K562 (cell line): Measurements from ENCODE around the gene TRMT1. TPM values are rescaled to one million over a fixed set of nuclear protein-coding genes. Genes with fewer than 3 reads are reported as not detected.

Experiments used
- ADNP ChIP-seq: fragments of 200-800 bp; sonication (Bioruptor generic); IDR thresholded peaks from 2 replicates; pipeline ENCODE4 v1.6.1; 2016; ENCODE audit warnings: missing genetic modification characterization, missing compliant biosample characterization
- CCNT2 ChIP-seq: IDR thresholded peaks from 2 replicates; pipeline ENCODE4 v1.6.1; 2011; ENCODE audit warnings: borderline replicate concordance, low read depth, mild to moderate bottlenecking, moderate library complexity, mixed read lengths, low read length; ENCODE audit not compliant: insufficient read length; ENCODE audit errors: extremely low read depth
- EGR1 ChIP-seq: fragments of 450-650 bp; conservative IDR thresholded peaks from 2 replicates; pipeline ENCODE4 v1.6.1; 2017; ENCODE audit warnings: mild to moderate bottlenecking
- ETS2 ChIP-seq: IDR thresholded peaks from 2 replicates; pipeline ENCODE4 v1.6.1; 2016; ENCODE audit warnings: borderline replicate concordance, missing genetic modification characterization, mild to moderate bottlenecking, moderate library complexity, missing compliant biosample characterization; ENCODE audit not compliant: poor library complexity, severe bottlenecking
- GABPB1 ChIP-seq: sonication (generic); formaldehyde crosslinking; IDR thresholded peaks from 2 replicates; pipeline ENCODE4 v1.8.0; 2022; ENCODE audit warnings: mild to moderate bottlenecking, missing genetic modification reagents
- JUNB ChIP-seq: fragments of 450-650 bp; formaldehyde crosslinking; conservative IDR thresholded peaks from 2 replicates; pipeline ENCODE4 v1.4.0; 2020; ENCODE audit warnings: mild to moderate bottlenecking
- KAT7 ChIP-seq: sonication (generic); formaldehyde crosslinking; IDR thresholded peaks from 2 replicates; pipeline ENCODE4 v1.8.0; 2022; ENCODE audit warnings: missing genetic modification reagents, mild to moderate bottlenecking, borderline replicate concordance
- MYNN ChIP-seq, 2 experiments: sonication (generic); formaldehyde crosslinking in 1 of 2; IDR thresholded peaks; 2 replicates each; pipeline versions ENCODE4 v1.5.0 to v1.6.1; 2016 to 2020; ENCODE audit warnings: antibody characterized with exemption in 1 of 2, missing genetic modification reagents in 1 of 2
- NCOR1 ChIP-seq: fragments of 450-650 bp; IDR thresholded peaks from 2 replicates; pipeline ENCODE4 v1.6.1; 2016; ENCODE audit warnings: mild to moderate bottlenecking, moderate library complexity
- PYGO2 ChIP-seq: fragments of 450-650 bp; IDR thresholded peaks from 2 replicates; pipeline ENCODE4 v1.6.1; 2016; ENCODE audit warnings: mild to moderate bottlenecking, missing genetic modification characterization, moderate library complexity, missing compliant biosample characterization
- ZBTB7A ChIP-seq: IDR thresholded peaks from 2 replicates; pipeline ENCODE4 v1.6.1; 2011; ENCODE audit warnings: low read depth, mild to moderate bottlenecking, low read length, moderate library complexity, borderline replicate concordance; ENCODE audit not compliant: control insufficient read depth
- ZNF212 ChIP-seq: fragments of 450-650 bp; formaldehyde crosslinking; IDR thresholded peaks from 2 replicates; pipeline ENCODE4 v1.4.0; 2020; ENCODE audit warnings: mild to moderate bottlenecking
- ZNF384 ChIP-seq: IDR thresholded peaks from 2 replicates; pipeline ENCODE4 v1.6.1; 2012; ENCODE audit warnings: low read depth, low read length, improper control_type of control experiment
- polyA plus RNA-seq, 8 experiments: library from polyadenylated mRNA; depleted of rRNA in 4 of 8; stranded (reverse) in 5 of 8; unstranded in 3 of 8; fragments of >200 nt; fragmentation: Nextera tagmentation in 2 of 8; fragmentation: Illumina TruSeq in 1 of 8; extraction: Ambion mirVana in 2 of 8; extraction: Trizol in 1 of 8; gene quantifications; 2 replicates each; pipeline versions ENCODE4 v1.2.1 to v1.2.3, GENCODE V29; 2011 to 2014; ENCODE audit warnings: inconsistent platforms in 1 of 8, missing spikeins in 1 of 8
- total RNA-seq, 7 experiments: library from RNA; depleted of rRNA in 6 of 7; stranded (reverse); fragments of >200 nt in 6 of 7; fragmentation: Illumina TruSeq in 2 of 7; extraction: Trizol in 2 of 7; gene quantifications; 2 replicates each; pipeline versions ENCODE4 v1.2.1 to v1.2.3, GENCODE V29; 2011 to 2021; ENCODE audit warnings: low replicate concordance in 1 of 7
- TF ChIP-seq, protein P1 (sequence below): fragments of 200-800 bp; sonication (Bioruptor generic); IDR thresholded peaks from 2 replicates; pipeline ENCODE4 v1.6.1; 2017; ENCODE audit warnings: missing genetic modification characterization, missing compliant biosample characterization
- TF ChIP-seq, protein P2 (sequence below): fragments of 450-650 bp; IDR thresholded peaks from 2 replicates; pipeline ENCODE4 v1.6.1; 2018; ENCODE audit not compliant: partially characterized antibody
- TF ChIP-seq, protein P3 (sequence below): fragments of 250-450 bp; sonication (Bioruptor Pico); IDR thresholded peaks from 2 replicates; pipeline ENCODE4 v1.9.0; 2021; ENCODE audit warnings: mild to moderate bottlenecking, inconsistent platforms
- TF ChIP-seq, protein P4 (sequence below): fragments of 250-450 bp; sonication (Bioruptor Pico); IDR thresholded peaks from 2 replicates; pipeline ENCODE4 v1.4.0; 2020

The TRMT1 gene
- total and polyA plus RNA-seq, 9 of the 15 experiments (the other 6 are each of a cell fraction or from before 2014, with no cell fraction given) = 5.8 to 158 (median 54.3) TPM

DNA sequence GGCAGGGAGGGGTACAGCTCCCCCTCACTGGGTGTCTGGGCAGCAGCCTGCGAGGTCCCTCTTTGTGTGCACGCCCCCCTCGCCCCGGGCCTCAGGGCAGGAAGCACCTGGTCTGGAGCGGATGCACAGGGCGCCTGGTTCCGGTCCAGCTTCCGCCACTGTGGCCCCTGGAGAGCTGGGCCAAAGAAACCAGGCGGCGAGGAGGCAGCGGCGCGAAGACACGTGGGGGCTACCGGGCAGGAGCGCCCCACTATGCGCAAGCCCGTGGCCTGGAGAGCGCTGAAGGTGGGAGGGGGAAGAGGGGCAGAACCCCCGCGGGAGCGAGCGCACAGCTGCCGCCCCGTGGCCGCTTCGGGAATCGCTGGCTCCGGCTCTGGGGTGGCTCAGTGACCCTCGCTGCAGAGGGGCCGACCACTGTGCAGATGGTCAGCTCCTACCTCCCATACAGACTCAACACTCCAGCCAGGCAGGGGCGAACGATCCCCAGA lies 12.1 kb downstream of the TRMT1 start (continued):
- TF ChIP-seq, protein P1, sequence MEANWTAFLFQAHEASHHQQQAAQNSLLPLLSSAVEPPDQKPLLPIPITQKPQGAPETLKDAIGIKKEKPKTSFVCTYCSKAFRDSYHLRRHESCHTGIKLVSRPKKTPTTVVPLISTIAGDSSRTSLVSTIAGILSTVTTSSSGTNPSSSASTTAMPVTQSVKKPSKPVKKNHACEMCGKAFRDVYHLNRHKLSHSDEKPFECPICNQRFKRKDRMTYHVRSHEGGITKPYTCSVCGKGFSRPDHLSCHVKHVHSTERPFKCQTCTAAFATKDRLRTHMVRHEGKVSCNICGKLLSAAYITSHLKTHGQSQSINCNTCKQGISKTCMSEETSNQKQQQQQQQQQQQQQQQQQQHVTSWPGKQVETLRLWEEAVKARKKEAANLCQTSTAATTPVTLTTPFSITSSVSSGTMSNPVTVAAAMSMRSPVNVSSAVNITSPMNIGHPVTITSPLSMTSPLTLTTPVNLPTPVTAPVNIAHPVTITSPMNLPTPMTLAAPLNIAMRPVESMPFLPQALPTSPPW = peak; percentile 88
- TF ChIP-seq PYGO2 (tag) (peak; percentile 13; the same call in 1 of the 2 replicates), EGR1 (peak; percentile 35), ZNF212 (CRISPR knock-in tag) (peak; percentile 16; the same call in 1 of the 2 replicates), ETS2 (tag) (no peak), MYNN (IDR thresholded peaks at IDR 0.05) (peak; percentile 35; the same call in 1 of the 2 replicates), MYNN (CRISPR knock-in tag; IDR thresholded peaks at IDR 0.05) (no peak), KAT7 (0 out of 2 replicates have a peak, but pooled peaks have one; percentile 60), CCNT2 (peak; percentile 78), JUNB (CRISPR knock-in tag) (no peak), ZBTB7A (peak; percentile 96), NCOR1 (no peak), ADNP (tag) (no peak), ZNF384 (no peak), GABPB1 (CRISPR knock-in tag) (peak; percentile 75)
- TF ChIP-seq, protein P2, sequence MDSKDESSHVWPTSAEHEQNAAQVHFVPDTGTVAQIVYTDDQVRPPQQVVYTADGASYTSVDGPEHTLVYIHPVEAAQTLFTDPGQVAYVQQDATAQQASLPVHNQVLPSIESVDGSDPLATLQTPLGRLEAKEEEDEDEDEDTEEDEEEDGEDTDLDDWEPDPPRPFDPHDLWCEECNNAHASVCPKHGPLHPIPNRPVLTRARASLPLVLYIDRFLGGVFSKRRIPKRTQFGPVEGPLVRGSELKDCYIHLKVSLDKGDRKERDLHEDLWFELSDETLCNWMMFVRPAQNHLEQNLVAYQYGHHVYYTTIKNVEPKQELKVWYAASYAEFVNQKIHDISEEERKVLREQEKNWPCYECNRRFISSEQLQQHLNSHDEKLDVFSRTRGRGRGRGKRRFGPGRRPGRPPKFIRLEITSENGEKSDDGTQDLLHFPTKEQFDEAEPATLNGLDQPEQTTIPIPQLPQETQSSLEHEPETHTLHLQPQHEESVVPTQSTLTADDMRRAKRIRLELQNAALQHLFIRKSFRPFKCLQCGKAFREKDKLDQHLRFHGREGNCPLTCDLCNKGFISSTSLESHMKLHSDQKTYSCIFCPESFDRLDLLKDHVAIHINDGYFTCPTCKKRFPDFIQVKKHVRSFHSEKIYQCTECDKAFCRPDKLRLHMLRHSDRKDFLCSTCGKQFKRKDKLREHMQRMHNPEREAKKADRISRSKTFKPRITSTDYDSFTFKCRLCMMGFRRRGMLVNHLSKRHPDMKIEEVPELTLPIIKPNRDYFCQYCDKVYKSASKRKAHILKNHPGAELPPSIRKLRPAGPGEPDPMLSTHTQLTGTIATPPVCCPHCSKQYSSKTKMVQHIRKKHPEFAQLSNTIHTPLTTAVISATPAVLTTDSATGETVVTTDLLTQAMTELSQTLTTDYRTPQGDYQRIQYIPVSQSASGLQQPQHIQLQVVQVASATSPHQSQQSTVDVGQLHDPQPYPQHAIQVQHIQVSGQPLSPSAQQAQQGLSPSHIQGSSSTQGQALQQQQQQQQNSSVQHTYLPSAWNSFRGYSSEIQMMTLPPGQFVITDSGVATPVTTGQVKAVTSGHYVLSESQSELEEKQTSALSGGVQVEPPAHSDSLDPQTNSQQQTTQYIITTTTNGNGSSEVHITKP = peak; percentile 87
- TF ChIP-seq, protein P3, sequence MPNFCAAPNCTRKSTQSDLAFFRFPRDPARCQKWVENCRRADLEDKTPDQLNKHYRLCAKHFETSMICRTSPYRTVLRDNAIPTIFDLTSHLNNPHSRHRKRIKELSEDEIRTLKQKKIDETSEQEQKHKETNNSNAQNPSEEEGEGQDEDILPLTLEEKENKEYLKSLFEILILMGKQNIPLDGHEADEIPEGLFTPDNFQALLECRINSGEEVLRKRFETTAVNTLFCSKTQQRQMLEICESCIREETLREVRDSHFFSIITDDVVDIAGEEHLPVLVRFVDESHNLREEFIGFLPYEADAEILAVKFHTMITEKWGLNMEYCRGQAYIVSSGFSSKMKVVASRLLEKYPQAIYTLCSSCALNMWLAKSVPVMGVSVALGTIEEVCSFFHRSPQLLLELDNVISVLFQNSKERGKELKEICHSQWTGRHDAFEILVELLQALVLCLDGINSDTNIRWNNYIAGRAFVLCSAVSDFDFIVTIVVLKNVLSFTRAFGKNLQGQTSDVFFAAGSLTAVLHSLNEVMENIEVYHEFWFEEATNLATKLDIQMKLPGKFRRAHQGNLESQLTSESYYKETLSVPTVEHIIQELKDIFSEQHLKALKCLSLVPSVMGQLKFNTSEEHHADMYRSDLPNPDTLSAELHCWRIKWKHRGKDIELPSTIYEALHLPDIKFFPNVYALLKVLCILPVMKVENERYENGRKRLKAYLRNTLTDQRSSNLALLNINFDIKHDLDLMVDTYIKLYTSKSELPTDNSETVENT = peak; percentile 59; the same call in 1 of the 2 replicates
- TF ChIP-seq, protein P4, sequence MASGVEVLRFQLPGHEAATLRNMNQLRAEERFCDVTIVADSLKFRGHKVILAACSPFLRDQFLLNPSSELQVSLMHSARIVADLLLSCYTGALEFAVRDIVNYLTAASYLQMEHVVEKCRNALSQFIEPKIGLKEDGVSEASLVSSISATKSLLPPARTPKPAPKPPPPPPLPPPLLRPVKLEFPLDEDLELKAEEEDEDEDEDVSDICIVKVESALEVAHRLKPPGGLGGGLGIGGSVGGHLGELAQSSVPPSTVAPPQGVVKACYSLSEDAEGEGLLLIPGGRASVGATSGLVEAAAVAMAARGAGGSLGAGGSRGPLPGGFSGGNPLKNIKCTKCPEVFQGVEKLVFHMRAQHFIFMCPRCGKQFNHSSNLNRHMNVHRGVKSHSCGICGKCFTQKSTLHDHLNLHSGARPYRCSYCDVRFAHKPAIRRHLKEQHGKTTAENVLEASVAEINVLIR (CRISPR knock-in tag) = 0 out of 2 replicates have a peak, but pooled peaks have one; percentile 23
- TF ChIP-seq, all 486 proteins: peak for 117
